T-helper 17 cell (primary cell): ENCODE data around the gene MAP4K1. TPM values are rescaled to one million over a fixed set of nuclear protein-coding genes. Genes with fewer than 3 reads are reported as not detected.
"Not testable (repeated sequence)": the region's sequence is repeated elsewhere in the genome, so short reads cannot be mapped to it uniquely, and the experiment has no call there.

Source experiments
- ATAC-seq: fragments of 150-1000 bp; cut with Tn5 transposase; 2 replicates; pipeline ENCODE4 v1.10.0; 2021; ENCODE audit warnings: mild to moderate bottlenecking, moderate library complexity
- DNase-seq, 3 donors: peaks; one replicate each; pipeline versions ENCODE4 v3.0.0 to v3.0.0-alpha.2; 2020 to 2021
- H3K9me3 ChIP-seq: one replicate; pipeline ENCODE4 v1.7.0; 2013; ENCODE audit warnings: low read length, mild to moderate bottlenecking; ENCODE audit not compliant: control insufficient read depth, poor library complexity, severe bottlenecking
- H3K27ac Mint-ChIP-seq: one replicate; pipeline ENCODE4 v1.8.0; 2022; ENCODE audit warnings: mild to moderate bottlenecking, moderate library complexity, mixed read lengths
- H3K27me3 Mint-ChIP-seq: one replicate; pipeline ENCODE4 v1.8.0; 2022; ENCODE audit warnings: mixed read lengths
- H3K36me3 Mint-ChIP-seq: one replicate; pipeline ENCODE4 v1.8.0; 2022; ENCODE audit warnings: low read depth, mixed read lengths
- H3K4me1 Mint-ChIP-seq: one replicate; pipeline ENCODE4 v1.8.0; 2022; ENCODE audit warnings: mild to moderate bottlenecking, mixed read lengths
- H3K4me3 Mint-ChIP-seq: one replicate; pipeline ENCODE4 v1.8.0; 2022; ENCODE audit warnings: mild to moderate bottlenecking, moderate library complexity, mixed read lengths
- total RNA-seq, 4 donors: library from RNA in 2 of 4; stranded (reverse) in 2 of 4; gene quantifications; one replicate each; pipeline ENCODE4 v1.2.3 and lab custom pipeline; 2022 to 2026

The MAP4K1 gene
- total RNA-seq, 2 donors from 2014 or later: 298 to 351 TPM

DNA sequence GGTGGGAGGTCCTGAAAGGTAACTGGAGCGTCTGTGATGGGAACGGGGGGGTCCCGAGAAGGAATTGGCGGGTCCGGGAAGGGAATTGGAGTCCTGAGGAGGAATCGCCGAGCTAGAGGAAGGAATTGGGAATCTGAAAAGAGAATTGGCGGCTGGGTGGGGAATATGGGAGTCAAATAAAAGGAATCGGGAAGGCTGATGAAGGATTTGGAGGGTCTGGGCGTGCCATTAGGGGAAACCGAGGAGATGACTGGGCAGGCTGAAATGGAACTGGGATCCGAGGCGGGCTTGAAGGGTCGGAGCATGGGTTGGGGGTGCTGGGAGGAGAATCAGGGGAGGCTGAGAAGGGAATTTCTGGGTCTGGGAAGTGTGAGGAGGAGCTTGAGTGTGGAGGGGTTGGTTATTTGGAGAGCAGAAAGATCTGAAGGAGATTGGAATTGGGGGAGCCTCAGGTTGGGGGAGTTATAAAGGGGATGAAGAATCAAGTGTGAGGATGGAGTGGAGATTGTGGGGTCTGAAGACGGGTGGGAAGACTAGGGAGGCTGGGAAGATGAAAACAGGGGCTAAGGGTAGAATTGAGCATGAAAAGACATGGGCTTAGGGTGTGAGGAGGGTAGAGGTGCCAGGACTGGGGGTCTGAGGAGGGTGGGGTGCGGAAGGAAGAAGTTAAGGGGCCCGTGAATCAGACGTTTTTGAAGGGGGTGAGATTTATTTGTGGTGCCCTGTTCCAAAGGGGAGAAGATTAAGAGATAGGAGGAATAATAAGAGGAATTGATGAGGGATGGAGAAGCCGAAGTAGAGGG is 30.4 kb upstream of the MAP4K1 start:
- Mint-ChIP-seq H3K4me3 (peak overlapping the region; percentile 100), H3K27ac (peak overlapping the region; percentile 96), H3K27me3 (no peaks in the 10 kb centered on the region), H3K36me3 (peaks cover 11% of the 10 kb centered on the region), H3K4me1 (peaks cover 36% of the 10 kb centered on the region)
- ATAC-seq (no peak), DNase-seq (no peak)
- H3K9me3 ChIP-seq: peaks cover 2% of the 10 kb centered on the region

DNA sequence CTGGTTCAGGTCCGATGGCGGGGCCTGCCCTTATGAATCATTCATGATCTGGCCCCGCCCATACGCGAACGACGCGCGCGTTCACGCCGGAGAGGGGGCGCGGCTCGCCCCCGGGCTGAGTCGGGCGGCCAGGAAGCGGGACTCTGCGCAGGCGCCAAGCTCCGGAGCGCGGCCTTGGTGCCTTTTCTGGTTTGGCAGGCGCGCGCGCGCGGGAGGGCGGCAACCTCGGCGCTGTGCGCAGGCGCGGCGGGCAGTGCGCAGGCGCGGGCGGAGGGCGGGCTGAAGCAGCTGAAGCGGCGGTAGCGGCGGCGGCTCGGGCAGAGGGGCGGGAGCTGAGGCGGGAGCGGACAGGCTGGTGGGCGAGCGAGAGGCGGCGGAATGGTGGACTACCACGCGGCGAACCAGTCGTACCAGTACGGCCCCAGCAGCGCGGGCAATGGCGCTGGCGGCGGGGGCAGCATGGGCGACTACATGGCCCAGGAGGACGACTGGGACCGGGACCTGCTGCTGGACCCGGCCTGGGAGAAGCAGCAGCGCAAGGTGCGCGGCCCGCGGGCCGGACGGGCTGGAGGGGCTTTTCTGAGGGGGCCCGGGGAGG is 29.7 kb upstream of the MAP4K1 start, which contains the start of gene ACTN4:
TSS of gene ACTN4 (plus strand) at position 282 of the 598 bp plus-strand sequence. CDS start at position 379, 97 bp downstream.
- Mint-ChIP-seq H3K4me3 (peak within 1 kb of the TSS; percentile 100), H3K36me3 (peaks cover 11% of the 10 kb centered on the region), H3K27me3 (no peaks in the 10 kb centered on the region), H3K27ac (peak within 1 kb of the TSS; percentile 96), H3K4me1 (peaks cover 34% of the 10 kb centered on the region)
- ATAC-seq (peak; percentile 94), DNase-seq (peak; percentile 100)
- H3K9me3 ChIP-seq: peaks cover 2% of the 10 kb centered on the region

DNA sequence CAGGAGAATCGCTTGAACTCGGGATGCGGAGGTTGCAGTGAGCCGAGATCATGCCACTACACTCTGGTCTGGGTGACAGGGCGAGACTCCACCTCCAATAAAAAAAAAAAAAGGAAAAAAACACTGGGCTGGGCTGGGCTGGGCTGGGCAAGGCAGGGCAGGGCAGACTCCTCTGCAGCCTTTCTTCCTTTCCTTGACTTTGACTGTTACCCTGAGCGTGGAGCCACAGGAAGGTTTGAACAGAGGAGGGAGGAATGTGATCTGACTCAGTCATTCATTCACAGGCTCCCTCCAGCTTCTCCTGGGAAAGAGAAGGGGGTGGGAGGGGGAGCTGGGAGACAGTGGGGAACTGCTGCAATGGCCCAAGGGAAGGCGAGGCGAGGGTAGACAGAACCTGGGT is 27.0 kb upstream of the MAP4K1 start:
- DNase-seq: no peak
- Mint-ChIP-seq H3K4me1 (peaks cover 25% of the 10 kb centered on the region), H3K36me3 (peaks cover 11% of the 10 kb centered on the region), H3K27me3 (no peaks in the 10 kb centered on the region), H3K4me3 (no peak overlapping the region), H3K27ac (no peak overlapping the region)
- ATAC-seq: no peak
- H3K9me3 ChIP-seq: peaks cover 2% of the 10 kb centered on the region

DNA sequence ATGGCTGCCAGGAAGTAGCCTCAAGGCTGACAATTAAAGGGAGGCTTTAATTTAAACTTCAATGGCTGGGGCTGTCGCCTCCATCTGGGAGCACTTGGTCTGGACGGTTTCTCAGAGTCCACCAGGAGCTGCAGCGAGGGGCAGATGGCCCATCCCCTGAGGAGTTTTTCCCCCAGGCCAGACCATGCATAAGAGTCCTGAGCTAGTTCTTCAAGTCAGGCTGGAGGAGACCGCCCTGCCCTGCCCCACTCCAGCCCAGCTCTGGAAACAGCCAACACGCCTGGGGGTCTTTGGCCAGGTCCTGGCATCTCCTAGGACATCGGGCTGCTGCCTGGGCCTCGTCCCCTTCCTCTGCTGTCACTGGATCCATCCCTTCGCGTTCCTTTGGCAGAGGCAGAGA is 24.4 kb upstream of the MAP4K1 start:
- Mint-ChIP-seq H3K27ac (no peak overlapping the region), H3K4me3 (no peak overlapping the region), H3K36me3 (no peaks in the 10 kb centered on the region), H3K27me3 (no peaks in the 10 kb centered on the region), H3K4me1 (peaks cover 6% of the 10 kb centered on the region)
- ATAC-seq: no peak
- no peak for DNase-seq
- H3K9me3 ChIP-seq: no peaks in the 10 kb centered on the region

DNA sequence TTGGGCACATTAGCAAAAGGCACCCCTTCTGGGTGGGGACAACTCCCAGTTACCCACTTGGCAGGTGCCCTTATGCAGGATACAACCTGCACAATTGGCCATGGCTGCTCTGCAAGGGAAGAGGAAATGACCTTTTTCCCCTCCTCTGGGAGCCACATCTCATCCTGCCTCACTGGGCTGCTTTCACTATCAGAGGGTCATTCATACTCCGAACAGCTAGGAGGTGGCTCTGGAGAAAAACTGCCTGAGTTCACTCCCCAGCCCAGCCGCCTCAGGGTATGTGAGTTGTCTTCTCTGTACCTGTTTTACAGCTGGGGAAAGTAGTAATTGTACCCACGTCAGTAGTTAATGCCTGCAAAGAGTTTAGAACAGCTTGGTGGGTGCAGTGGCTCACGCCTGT is 22.6 kb upstream of the MAP4K1 start:
- Mint-ChIP-seq H3K4me3 (no peak overlapping the region), H3K27ac (no peak overlapping the region), H3K36me3 (no peaks in the 10 kb centered on the region), H3K27me3 (no peaks in the 10 kb centered on the region), H3K4me1 (peaks cover 14% of the 10 kb centered on the region)
- no peaks in the 10 kb centered on the region for H3K9me3 ChIP-seq
- ATAC-seq (no peak), DNase-seq (no peak)

DNA sequence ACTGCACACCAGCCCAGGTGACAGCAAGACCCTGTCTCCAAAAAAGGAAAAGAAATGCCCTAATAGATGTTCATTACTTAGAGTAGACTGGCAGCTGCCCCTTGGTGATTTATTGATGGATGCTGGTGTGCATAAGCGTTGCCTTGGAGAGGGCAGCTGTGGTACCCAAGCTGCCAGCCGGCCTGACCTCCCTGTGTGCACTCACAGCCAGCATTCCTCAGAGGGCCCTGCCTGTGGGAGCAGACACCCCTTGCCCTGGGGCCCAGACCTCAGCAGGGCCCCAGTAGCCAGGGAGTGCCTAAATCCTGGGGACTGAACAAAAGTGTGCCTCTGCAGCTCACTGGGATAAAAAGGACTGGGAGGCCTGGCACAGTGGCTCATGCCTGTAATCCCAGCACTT is 21.9 kb upstream of the MAP4K1 start:
- peaks cover 14% of the 10 kb centered on the region for H3K4me1 Mint-ChIP-seq
- ATAC-seq: no peak
- H3K9me3 ChIP-seq: no peaks in the 10 kb centered on the region

DNA sequence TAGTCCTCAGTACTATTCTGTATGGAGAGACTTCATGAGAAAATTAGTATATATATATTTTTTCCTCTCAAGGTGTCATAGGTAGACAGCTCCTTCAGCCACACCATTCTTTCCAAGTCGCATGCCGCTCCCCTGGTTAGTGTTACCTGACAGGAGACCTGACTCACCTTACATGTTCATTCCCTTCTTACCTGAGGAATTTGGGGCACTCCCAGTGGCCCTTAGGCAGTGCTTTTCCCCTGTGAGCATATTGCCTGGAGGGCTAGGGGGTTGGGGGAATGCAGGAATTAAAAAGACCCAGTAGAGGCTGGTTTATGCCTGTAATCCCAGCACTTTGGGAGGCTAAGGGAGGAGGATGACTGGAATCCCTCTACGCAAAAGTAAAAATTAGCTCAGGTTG is 20.7 kb upstream of the MAP4K1 start:
- no peak overlapping the region for H3K27ac Mint-ChIP-seq
- peaks cover 17% of the 10 kb centered on the region for H3K4me1 Mint-ChIP-seq
- DNase-seq (no peak), ATAC-seq (no peak)
- no peaks in the 10 kb centered on the region for H3K27me3 Mint-ChIP-seq
- no peak overlapping the region for H3K4me3 Mint-ChIP-seq
- no peaks in the 10 kb centered on the region for H3K9me3 ChIP-seq
- peaks cover 4% of the 10 kb centered on the region for H3K36me3 Mint-ChIP-seq

More for the DNA sequence above, 21.9 kb upstream of the MAP4K1 start:
- no peak for DNase-seq
- H3K36me3 Mint-ChIP-seq: peaks cover 1% of the 10 kb centered on the region
- no peak overlapping the region for H3K4me3 Mint-ChIP-seq
- no peak overlapping the region for H3K27ac Mint-ChIP-seq
- no peaks in the 10 kb centered on the region for H3K27me3 Mint-ChIP-seq

DNA sequence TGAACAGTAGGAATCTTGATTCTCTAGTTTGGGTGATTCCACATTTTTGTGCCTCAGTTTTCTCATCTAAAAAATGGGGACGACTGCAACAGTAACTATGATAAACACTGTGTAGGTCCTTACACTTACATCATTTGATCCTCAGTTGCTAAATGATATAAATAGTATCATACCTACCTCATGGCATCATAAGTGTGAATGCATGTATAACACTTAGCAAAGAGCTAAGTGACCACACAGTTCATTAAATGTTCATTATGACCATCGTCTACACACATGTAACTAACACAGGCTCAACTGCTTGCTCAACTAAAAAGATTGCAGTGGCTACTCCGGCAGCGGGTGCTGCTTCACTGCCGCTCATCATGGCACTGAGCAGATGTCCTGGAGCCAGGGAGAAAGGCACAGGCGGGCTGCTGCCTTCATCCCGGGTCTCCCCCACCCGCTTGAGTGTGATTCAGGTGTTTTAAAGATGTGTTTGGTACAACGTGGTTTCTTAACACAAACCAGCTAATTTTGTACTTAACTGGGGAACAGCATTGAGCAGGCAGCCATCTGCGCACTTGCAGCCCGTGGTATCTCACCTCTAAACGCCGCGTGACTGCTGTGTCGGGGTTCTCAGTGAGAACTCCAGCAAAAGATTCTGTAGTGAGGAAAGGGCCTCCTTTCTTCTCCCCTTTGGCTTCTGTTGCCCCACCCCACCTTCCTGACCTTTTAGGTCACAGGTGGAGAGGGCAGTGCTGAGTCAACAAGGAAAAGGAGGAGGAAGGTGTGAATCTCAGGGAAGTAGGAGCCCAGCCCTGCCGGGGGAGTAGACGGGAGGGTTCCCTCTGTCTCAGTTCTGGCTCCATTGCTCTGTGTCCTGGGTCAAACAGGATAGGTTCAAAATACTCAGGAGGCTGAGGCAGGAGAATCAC is 18.0 kb upstream of the MAP4K1 start:
- Mint-ChIP-seq H3K27me3 (no peaks in the 10 kb centered on the region), H3K36me3 (peaks cover 7% of the 10 kb centered on the region), H3K4me1 (peaks cover 19% of the 10 kb centered on the region), H3K27ac (peak overlapping the region; percentile 86), H3K4me3 (peak overlapping the region; percentile 28)
- no peak for DNase-seq
- ATAC-seq: no peak
- no peaks in the 10 kb centered on the region for H3K9me3 ChIP-seq

DNA sequence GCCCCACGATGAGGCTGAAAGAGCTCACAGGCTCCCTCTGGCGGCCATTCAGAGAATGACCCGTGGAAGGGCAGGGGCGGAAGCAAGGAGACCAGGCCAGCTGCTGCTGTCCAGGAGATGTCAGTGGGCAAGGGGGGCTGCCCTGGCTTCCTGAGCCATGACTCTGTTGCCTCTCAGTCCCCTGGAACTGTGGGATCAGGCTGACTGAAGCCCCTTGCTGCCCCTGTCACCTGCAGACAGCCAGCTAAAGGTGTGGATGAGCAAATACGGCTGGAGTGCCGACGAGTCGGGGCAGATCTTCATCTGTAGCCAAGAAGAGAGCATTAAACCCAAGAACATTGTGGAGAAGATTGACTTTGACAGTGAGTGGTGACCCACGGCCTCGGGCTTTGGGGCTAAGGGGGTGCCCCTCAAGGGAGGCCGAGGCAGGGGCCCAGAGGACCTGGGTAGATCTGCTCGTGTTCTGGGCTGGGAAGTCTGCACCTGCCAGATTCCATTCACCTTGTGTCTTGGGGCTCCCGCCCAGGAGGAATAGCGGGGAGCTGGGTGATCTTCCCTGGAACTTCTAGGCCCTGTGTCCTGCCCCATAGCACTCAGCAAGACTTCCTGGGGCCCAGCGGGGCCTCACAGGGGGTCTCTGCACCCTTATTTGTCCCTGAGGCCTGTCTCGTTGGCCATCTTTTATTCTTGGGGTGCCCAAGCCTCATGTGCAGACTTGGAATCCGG is 17.2 kb upstream of the MAP4K1 start:
- Mint-ChIP-seq H3K4me3 (peak overlapping the region; percentile 55), H3K4me1 (peaks cover 19% of the 10 kb centered on the region), H3K27ac (peak overlapping the region; percentile 65), H3K36me3 (peaks cover 7% of the 10 kb centered on the region), H3K27me3 (no peaks in the 10 kb centered on the region)
- DNase-seq: peak; percentile 57 to 67 (median 61)
- H3K9me3 ChIP-seq: no peaks in the 10 kb centered on the region
- ATAC-seq: peak; percentile 29

DNA sequence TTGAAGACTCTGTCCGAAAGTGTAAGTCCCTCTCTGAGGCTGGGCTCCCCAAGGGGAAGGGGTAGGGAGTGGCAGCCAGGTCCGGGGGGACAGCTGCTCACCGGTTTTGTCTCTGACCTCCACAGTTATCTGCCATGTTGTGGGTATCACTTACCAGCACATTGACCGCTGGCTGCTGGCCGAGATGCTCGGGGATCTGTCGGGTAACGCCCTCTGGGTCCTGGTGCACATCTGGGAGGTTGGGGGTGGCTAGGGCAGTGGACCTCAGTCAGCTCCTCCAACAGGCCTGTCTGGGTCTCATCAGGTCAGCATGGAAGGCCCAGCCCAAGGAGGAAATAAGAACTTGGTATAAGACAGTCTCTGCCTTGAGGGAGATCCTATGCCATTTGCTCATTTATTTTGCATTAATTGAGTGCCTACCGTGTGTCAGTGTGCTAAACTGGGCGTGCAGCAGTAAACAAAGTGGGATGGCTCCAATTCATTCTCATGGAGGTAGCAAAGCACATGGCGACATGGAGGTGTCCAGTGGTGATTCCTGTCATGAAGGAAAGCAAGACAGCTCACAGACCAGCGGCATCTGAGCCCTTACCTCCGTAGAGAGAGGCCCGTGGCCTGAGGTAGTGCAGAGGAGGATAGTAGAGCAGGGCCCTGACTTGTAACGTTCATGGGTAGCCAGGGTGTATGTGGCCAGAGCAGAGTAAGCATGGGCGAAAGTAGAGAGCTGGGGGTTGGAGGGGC is 14.9 kb upstream of the MAP4K1 start:
- H3K36me3 Mint-ChIP-seq: peaks cover 7% of the 10 kb centered on the region
- ATAC-seq (no peak), DNase-seq (no peak)
- no peaks in the 10 kb centered on the region for H3K9me3 ChIP-seq
- no peaks in the 10 kb centered on the region for H3K27me3 Mint-ChIP-seq
- peaks cover 21% of the 10 kb centered on the region for H3K4me1 Mint-ChIP-seq
- peak overlapping the region; percentile 53 for H3K27ac Mint-ChIP-seq
- no peak overlapping the region for H3K4me3 Mint-ChIP-seq

DNA sequence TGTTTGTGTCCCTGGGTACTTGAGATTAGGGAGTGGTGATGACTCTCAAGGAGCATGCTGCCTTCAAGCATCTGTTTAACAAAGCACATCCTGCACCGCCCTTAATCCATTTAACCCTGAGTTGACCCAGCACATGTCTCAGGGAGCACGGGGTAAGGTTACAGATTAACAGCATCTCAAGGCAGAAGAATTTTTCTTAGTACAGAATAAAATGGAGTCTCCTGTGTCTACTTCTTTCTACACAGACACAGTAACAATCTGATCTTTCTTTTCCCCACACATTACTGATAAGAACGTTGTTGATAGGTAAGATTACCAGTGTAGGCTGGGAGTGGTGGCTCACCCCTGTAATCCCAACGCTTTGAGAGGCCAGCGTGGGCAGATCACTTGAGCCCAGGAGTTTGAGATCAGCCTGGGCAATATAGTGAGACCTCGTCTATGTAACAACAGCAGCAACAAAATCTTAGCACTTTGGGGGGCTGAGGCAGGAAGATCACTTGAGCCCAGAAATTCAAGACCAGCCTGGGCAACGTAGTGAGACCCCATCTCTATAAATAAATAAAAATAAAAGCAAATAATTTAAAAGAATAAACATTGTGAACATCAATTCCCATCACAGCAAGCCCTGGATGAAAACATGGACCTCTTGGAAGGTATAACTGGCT is 14.2 kb upstream of the MAP4K1 start:
- not testable (repeated sequence) for H3K4me3 Mint-ChIP-seq, H3K36me3 Mint-ChIP-seq, DNase-seq, H3K27me3 Mint-ChIP-seq, ATAC-seq, H3K9me3 ChIP-seq
- peaks cover 19% of the 10 kb centered on the region for H3K4me1 Mint-ChIP-seq
- H3K27ac Mint-ChIP-seq: peak overlapping the region; percentile 77

DNA sequence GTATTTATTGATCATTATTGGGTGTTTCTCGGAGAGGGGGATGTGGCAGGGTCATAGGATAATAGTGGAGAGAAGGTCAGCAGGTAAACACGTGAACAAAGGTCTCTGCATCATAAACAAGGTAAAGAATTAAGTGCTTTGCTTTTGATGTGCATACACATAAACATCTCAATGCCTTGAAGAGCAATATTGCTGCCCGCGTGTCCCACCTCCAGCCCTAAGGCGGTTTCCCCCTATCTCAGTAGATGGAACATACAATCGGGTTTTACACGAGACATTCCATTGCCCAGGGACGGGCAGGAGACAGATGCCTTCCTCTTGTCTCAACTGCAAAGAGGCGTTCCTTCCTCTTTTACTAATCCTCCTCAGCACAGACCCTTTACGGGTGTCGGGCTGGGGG is 13.5 kb upstream of the MAP4K1 start:
- ATAC-seq, DNase-seq, H3K36me3 Mint-ChIP-seq, H3K4me3 Mint-ChIP-seq, H3K9me3 ChIP-seq, H3K27me3 Mint-ChIP-seq: not testable (repeated sequence)
- H3K27ac Mint-ChIP-seq: peak overlapping the region; percentile 77
- peaks cover 19% of the 10 kb centered on the region for H3K4me1 Mint-ChIP-seq
